Caco-2 (cell line): ENCODE data around the gene TNFRSF6B. TPM values are rescaled to one million over a fixed set of nuclear protein-coding genes. Genes with fewer than 3 reads are reported as not detected.

ENCODE experiments used
- BruUV-seq: library from RNA; stranded (reverse); fragments of 400-500 nt; replicated peaks from 2 replicates; lab custom pipeline; 2021; lab: Mats Ljungman, UMichigan
- CTCF ChIA-PET: fragments of 300-600 bp; sonication (Branson Sonifier 250); formaldehyde crosslinking; loops from one replicate; lab custom pipeline; 2022; ENCODE audit warnings: antibody characterized with exemption; lab: Charles Lee
- POLR2A ChIA-PET: fragments of 300-600 bp; sonication (Branson Sonifier 250); formaldehyde crosslinking; loops from one replicate; lab custom pipeline; 2022; ENCODE audit warnings: antibody characterized with exemption; lab: Charles Lee
- DNase-seq, 2 experiments: peaks; one replicate each; pipeline versions ENCODE4 v3.0.0 to v3.0.0-alpha.2; 2020 to 2022
- H3K27me3 ChIP-seq: replicated peaks from 2 replicates; pipeline ENCODE4 v1.6.0; 2011; ENCODE audit warnings: low read length; ENCODE audit not compliant: control insufficient read depth, insufficient read depth
- H3K36me3 ChIP-seq: 2 replicates; pipeline ENCODE4 v1.5.1; 2011; ENCODE audit warnings: low read length; ENCODE audit not compliant: control insufficient read depth, insufficient read depth
- H3K4me1 ChIP-seq: fragments of 250-450 bp; sonication (Bioruptor Pico); 2 replicates; pipeline ENCODE4 v1.5.1; 2020; ENCODE audit warnings: mild to moderate bottlenecking
- H3K4me3 ChIP-seq: 2 replicates; pipeline ENCODE4 v1.5.1; 2011; ENCODE audit warnings: low read depth, mild to moderate bottlenecking, control low read depth, low read length
- H3K9me3 ChIP-seq: fragments of 250-450 bp; sonication (Bioruptor Pico); 2 replicates; pipeline ENCODE4 v1.5.1; 2020; ENCODE audit warnings: mild to moderate bottlenecking, moderate library complexity
- H3K27ac Mint-ChIP-seq: one replicate; pipeline ENCODE4 v1.8.0; 2022; ENCODE audit warnings: mixed read lengths; ENCODE audit not compliant: unreplicated experiment
- H3K27me3 Mint-ChIP-seq: one replicate; pipeline ENCODE4 v1.8.0; 2022; ENCODE audit warnings: mixed read lengths; ENCODE audit not compliant: insufficient read depth, unreplicated experiment
- H3K36me3 Mint-ChIP-seq: one replicate; pipeline ENCODE4 v1.8.0; 2022; ENCODE audit warnings: mild to moderate bottlenecking, mixed read lengths; ENCODE audit not compliant: insufficient read depth, unreplicated experiment
- H3K4me1 Mint-ChIP-seq: one replicate; pipeline ENCODE4 v1.8.0; 2022; ENCODE audit warnings: low read depth, mixed read lengths; ENCODE audit not compliant: unreplicated experiment
- H3K4me3 Mint-ChIP-seq: one replicate; pipeline ENCODE4 v1.8.0; 2022; ENCODE audit warnings: mild to moderate bottlenecking, moderate library complexity, mixed read lengths; ENCODE audit not compliant: unreplicated experiment
- H3K9me3 Mint-ChIP-seq: one replicate; pipeline ENCODE4 v1.8.0; 2022; ENCODE audit warnings: mixed read lengths; ENCODE audit not compliant: unreplicated experiment
- intact Hi-C: fragments of 100-400 bp; cut with micrococcal nuclease; formaldehyde crosslinking; loops from one replicate; pipeline ENCODE4 v1.10.0; 2022; ENCODE audit not compliant: unreplicated experiment
- total RNA-seq: library from RNA; stranded (reverse); gene quantifications from 2 replicates; pipeline ENCODE4 v1.2.3, GENCODE V29; 2022
- TF ChIP-seq, protein P1 (sequence below), 2 experiments: fragments of 200-600 bp in 1 of 2; IDR thresholded peaks; 1 replicate in 1 of 2; 2 replicates in 1 of 2; pipeline versions ENCODE4 v1.5.1 to v1.8.0; 2011 to 2022; ENCODE audit warnings: antibody characterized with exemption in 1 of 2, control low read depth in 1 of 2, inconsistent platforms in 1 of 2, low read depth in 1 of 2, low read length in 1 of 2, mild to moderate bottlenecking in 1 of 2, moderate library complexity in 1 of 2; ENCODE audit not compliant: insufficient read depth in 1 of 2, severe bottlenecking in 1 of 2, unreplicated experiment in 1 of 2

The TNFRSF6B gene
- total RNA-seq, 1 experiment from 2014 or later = not detected

DNA sequence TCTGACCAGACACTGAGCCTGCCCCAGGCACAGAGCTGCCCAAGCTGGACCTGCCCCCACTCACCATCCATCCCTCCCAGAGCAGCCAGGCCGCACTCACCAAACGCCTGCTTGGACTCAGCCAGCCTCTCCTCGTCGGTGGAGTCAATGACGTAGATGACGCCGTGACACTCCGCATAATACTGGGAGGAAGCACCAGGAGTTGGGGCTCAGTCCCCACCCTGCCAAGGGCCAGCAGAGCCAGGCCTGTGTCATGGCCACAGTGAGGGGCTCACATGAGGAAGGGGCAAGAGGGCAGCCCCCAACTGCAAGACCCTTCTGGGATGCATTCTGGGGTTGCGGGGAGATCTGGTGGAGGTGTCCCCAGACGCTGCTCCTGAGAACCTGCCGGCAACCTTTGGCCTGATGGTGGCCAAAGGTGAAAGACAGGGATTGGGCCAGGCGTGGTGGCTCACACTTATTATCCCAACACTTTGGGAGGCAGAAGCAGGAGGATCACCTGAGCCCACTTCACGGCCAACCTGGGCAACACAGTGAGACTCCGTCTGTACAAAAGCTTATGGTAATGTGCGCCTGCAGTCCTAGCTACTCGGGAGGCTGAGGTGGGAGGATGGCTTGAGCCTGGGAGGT, 5.7 kb downstream of the TNFRSF6B start:
- Histone ChIP-seq H3K27me3 (no peaks in the 10 kb centered on the region), H3K9me3 (no peaks in the 10 kb centered on the region), H3K4me3 (no peak overlapping the region), H3K36me3 (peaks cover 12% of the 10 kb centered on the region), H3K4me1 (peaks cover 24% of the 10 kb centered on the region)
- TF ChIP-seq, protein P1, sequence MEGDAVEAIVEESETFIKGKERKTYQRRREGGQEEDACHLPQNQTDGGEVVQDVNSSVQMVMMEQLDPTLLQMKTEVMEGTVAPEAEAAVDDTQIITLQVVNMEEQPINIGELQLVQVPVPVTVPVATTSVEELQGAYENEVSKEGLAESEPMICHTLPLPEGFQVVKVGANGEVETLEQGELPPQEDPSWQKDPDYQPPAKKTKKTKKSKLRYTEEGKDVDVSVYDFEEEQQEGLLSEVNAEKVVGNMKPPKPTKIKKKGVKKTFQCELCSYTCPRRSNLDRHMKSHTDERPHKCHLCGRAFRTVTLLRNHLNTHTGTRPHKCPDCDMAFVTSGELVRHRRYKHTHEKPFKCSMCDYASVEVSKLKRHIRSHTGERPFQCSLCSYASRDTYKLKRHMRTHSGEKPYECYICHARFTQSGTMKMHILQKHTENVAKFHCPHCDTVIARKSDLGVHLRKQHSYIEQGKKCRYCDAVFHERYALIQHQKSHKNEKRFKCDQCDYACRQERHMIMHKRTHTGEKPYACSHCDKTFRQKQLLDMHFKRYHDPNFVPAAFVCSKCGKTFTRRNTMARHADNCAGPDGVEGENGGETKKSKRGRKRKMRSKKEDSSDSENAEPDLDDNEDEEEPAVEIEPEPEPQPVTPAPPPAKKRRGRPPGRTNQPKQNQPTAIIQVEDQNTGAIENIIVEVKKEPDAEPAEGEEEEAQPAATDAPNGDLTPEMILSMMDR (IDR thresholded peaks at IDR 0.05; ENCODE audit: insufficient read depth in 1 of 2, low read depth in 1 of 2, low read length in 1 of 2, severe bottlenecking in 1 of 2, unreplicated experiment in 1 of 2) = no peak
- Mint-ChIP-seq H3K9me3 (no peaks in the 10 kb centered on the region), H3K36me3 (peaks cover 100% of the 10 kb centered on the region), H3K4me1 (peaks cover 18% of the 10 kb centered on the region), H3K27ac (peak overlapping the region; percentile 44), H3K27me3 (no peaks in the 10 kb centered on the region), H3K4me3 (no peak overlapping the region)
- ChIA-PET CTCF (no interaction called here), POLR2A (no interaction called here)
- no TSS peak for BruUV-seq
- intact Hi-C loops = no loop called here
- DNase-seq = peak in 1 of 2 experiments; percentile 55

DNA sequence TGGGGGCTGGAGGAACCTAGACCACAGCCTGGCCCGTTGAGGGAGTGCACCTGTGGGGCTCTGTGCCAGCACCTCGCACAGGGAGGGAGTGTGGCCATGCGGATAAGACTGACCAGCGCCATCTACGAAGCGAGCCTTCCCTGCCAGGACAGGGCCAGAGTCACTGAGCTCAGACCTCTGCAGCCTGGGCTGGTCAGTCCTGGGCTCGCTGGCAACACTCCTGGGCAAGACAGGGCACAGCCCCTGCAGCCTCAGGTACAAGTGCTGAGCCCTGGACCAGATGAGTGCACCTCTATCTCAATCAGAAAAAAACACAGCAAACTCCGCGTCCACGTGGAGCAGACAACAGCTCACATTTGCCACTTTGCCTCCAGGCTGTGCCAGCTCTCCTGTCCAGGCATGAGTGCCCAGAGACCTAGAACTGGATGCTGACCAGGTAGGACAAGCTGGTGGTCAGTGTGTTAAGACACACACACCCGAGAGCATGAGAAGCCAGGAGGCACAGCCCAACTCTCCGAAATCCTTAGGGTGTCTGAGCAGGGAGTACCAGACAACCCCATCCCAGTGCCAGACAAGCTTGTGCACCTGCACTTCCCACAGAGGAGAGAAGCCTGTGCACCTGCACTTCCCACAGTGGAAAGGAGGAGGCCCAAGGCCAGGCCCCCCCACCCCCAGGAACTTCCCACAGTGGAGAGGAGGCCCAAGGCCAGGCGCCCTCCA, 6.5 kb downstream of the TNFRSF6B start:
- intact Hi-C loops = no loop called here

DNA sequence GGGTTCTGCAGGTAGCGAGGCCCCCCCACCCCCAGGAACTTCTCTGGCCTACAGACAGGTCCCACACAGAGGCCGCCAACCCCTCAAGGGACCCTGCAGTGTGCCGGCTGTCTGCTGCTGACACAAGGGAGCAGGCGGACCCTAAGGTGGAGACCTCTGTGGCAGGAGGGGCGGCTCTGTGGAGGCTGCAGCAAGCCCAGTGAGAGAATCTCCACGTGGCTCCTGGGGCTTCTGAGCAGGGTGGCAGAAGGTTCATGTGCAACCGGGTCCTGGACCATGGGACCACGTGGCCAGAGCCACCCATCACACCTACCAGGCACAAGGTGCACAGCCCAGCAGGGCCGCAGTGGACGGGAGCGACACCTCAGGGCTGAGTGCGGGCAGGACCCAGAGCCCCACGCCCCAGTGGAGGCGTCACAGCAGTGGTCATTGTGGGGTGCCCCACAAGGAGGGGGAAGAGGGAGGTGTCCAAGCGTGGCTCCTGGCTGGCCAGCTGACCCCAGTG, 7.1 kb downstream of the TNFRSF6B start:
- H3K27ac Mint-ChIP-seq = no peak overlapping the region
- no peak overlapping the region for H3K4me3 Mint-ChIP-seq
- intact Hi-C loops = no loop called here
- H3K36me3 Mint-ChIP-seq = peaks cover 100% of the 10 kb centered on the region
- no peaks in the 10 kb centered on the region for H3K27me3 Mint-ChIP-seq
- TF ChIP-seq, protein P1 (IDR thresholded peaks at IDR 0.05; ENCODE audit: insufficient read depth in 1 of 2, low read depth in 1 of 2, low read length in 1 of 2, severe bottlenecking in 1 of 2, unreplicated experiment in 1 of 2) = no peak
- Histone ChIP-seq H3K36me3 (peaks cover 12% of the 10 kb centered on the region), H3K9me3 (no peaks in the 10 kb centered on the region), H3K27me3 (no peaks in the 10 kb centered on the region), H3K4me3 (no peak overlapping the region), H3K4me1 (peaks cover 20% of the 10 kb centered on the region)
- BruUV-seq = no TSS peak
- DNase-seq = peak in 1 of 2 experiments; percentile 56
- peaks cover 10% of the 10 kb centered on the region for H3K4me1 Mint-ChIP-seq
- POLR2A ChIA-PET = no interaction called here
- CTCF ChIA-PET = no interaction called here
- no peaks in the 10 kb centered on the region for H3K9me3 Mint-ChIP-seq

More for the DNA sequence above, 6.5 kb downstream of the TNFRSF6B start:
- H3K4me1 Mint-ChIP-seq = peaks cover 11% of the 10 kb centered on the region
- H3K27me3 ChIP-seq = no peaks in the 10 kb centered on the region
- POLR2A ChIA-PET = no interaction called here
- peaks cover 12% of the 10 kb centered on the region for H3K36me3 ChIP-seq
- TF ChIP-seq, protein P1 (IDR thresholded peaks at IDR 0.05; ENCODE audit: insufficient read depth in 1 of 2, low read depth in 1 of 2, low read length in 1 of 2, severe bottlenecking in 1 of 2, unreplicated experiment in 1 of 2) = no peak
- CTCF ChIA-PET = no interaction called here
- peak overlapping the region; percentile 44 for H3K27ac Mint-ChIP-seq
- H3K27me3 Mint-ChIP-seq = no peaks in the 10 kb centered on the region
- H3K4me3 ChIP-seq = no peak overlapping the region
- BruUV-seq = no TSS peak
- peaks cover 100% of the 10 kb centered on the region for H3K36me3 Mint-ChIP-seq
- no peaks in the 10 kb centered on the region for H3K9me3 Mint-ChIP-seq
- peaks cover 20% of the 10 kb centered on the region for H3K4me1 ChIP-seq
- H3K9me3 ChIP-seq = no peaks in the 10 kb centered on the region
- no peak overlapping the region for H3K4me3 Mint-ChIP-seq
- peak; percentile 17 to 42 for DNase-seq
